Measurements from ENCODE around the gene UACA. TPM values are rescaled to one million over a fixed set of nuclear protein-coding genes. Genes with fewer than 3 reads are reported as not detected.
A peak's percentile ranks its signal among the peaks of the same experiment; 100 is the strongest.

The UACA gene
- total RNA-seq, 1 donor from 2014 or later, result 100 TPM

DNA sequence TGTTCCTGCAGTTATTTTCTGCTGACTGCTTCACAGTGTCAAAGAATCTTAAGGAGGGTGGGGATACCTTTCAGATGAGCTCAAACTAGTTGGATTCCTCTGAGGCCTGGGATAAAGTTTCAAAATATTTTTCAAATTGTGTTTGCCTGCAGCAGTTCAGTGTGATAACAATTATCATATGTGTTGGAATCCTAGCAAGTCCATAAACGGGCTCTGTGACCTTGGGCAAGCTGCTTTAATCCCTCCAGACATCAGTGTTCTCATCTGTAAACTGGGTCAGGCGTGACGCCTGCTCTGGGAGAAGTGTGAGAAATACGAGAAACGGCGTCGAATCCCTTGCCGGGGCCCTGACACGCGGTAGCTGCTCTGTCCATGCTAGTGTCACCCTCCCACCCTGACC is 153.5 kb downstream of the UACA start:
- H3K4me3 ChIP-seq (ENCODE audit: low read length in 3 of 3), result no peak overlapping the region
- H3K9ac ChIP-seq (ENCODE audit: low read depth in 1 of 3, low read length in 3 of 3), result no peak overlapping the region
- H3K36me3 ChIP-seq (ENCODE audit: control insufficient read depth in 3 of 3, insufficient read depth in 3 of 3, low read length in 3 of 3), result no peaks in the 10 kb centered on the region
- H3K27ac ChIP-seq (ENCODE audit: low read depth, low read length), result no peak overlapping the region
- no peaks in the 10 kb centered on the region for H3K27me3 ChIP-seq (ENCODE audit: control insufficient read depth in 3 of 3, insufficient read depth in 3 of 3, low read length in 3 of 3)
- H3K4me1 ChIP-seq (ENCODE audit: control insufficient read depth in 3 of 3, insufficient read depth in 3 of 3, low read length in 3 of 3), result peaks cover 6 to 16% (median 11%) of the 10 kb centered on the region in 3 donors
- no peaks in the 10 kb centered on the region for H3K9me3 ChIP-seq (ENCODE audit: control insufficient read depth in 3 of 3, low read length in 3 of 3)

DNA sequence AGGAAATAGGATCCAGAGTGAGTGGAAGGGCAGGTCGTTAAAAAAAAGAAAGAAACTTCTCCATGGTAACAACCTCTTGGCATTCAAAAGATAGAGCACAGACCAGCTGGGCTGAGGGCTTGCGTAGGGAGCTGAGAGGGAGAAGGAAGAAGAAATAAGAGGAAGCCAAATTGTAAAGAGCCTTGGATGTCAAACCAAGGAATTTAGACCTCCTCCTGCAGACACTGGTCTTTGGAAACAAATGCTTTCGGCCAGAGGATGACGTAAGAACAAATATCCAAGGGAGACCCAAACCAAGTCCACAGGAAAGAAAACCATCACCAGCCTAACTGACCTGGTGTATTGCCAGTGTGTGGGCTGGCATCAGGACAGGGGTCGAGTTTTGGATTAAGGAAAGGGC is 155.2 kb downstream of the UACA start:
- Histone ChIP-seq H3K36me3 (ENCODE audit: control insufficient read depth in 3 of 3, insufficient read depth in 3 of 3, low read length in 3 of 3) (no peaks in the 10 kb centered on the region), H3K9ac (ENCODE audit: low read depth in 1 of 3, low read length in 3 of 3) (no peak overlapping the region), H3K4me3 (ENCODE audit: low read length in 3 of 3) (no peak overlapping the region), H3K4me1 (ENCODE audit: control insufficient read depth in 3 of 3, insufficient read depth in 3 of 3, low read length in 3 of 3) (peaks cover 13 to 21% (median 16%) of the 10 kb centered on the region in 3 donors), H3K27ac (ENCODE audit: low read depth, low read length) (no peak overlapping the region), H3K9me3 (ENCODE audit: control insufficient read depth in 3 of 3, low read length in 3 of 3) (no peaks in the 10 kb centered on the region), H3K27me3 (ENCODE audit: control insufficient read depth in 3 of 3, insufficient read depth in 3 of 3, low read length in 3 of 3) (no peaks in the 10 kb centered on the region)

DNA sequence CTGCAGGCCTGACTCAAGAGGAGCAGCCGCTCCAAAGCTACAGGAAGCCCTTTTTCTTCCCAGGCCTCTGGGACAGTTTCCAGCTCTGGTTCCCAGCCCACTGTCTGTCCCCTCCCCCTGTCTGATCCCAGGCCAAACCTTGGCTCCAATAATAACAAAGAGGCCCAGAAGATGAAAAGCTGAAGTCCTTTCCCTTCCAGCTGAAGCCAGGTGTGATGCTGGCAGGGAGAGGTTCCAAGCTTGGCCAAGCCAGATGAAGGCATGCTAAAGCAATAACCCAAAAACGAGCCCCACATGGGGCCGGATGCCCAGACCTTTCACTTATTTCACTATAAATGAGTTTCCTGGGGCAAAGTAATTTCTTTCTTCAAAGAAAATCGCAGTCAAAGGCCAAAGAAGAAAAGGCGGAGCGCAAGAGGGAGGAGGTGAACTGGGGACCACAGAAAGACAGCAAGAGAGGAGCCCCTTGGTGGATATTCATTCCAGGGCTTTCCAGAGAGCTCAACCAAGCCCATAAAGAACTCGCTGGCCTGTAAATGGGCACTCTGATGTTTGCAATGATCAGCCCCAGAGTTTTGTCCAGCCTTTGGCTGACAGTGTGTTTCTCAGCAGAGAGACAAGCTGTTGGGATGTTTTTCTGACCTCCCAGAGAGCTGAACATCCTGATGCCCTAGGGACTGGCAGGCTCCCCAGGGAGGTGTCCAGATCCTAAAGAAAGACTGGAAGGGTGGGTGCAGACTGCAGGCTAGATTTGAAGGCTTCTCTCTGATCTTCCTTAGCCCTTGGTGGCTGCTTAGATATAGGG is 157.6 kb downstream of the UACA start:
- peaks cover 13 to 21% (median 16%) of the 10 kb centered on the region in 3 donors for H3K4me1 ChIP-seq (ENCODE audit: control insufficient read depth in 3 of 3, insufficient read depth in 3 of 3, low read length in 3 of 3)
- no peaks in the 10 kb centered on the region for H3K36me3 ChIP-seq (ENCODE audit: control insufficient read depth in 3 of 3, insufficient read depth in 3 of 3, low read length in 3 of 3)
- no peaks in the 10 kb centered on the region for H3K27me3 ChIP-seq (ENCODE audit: control insufficient read depth in 3 of 3, insufficient read depth in 3 of 3, low read length in 3 of 3)
- no peak overlapping the region for H3K27ac ChIP-seq (ENCODE audit: low read depth, low read length)
- no peak overlapping the region for H3K4me3 ChIP-seq (ENCODE audit: low read length in 3 of 3)
- H3K9ac ChIP-seq (ENCODE audit: low read depth in 1 of 3, low read length in 3 of 3), result peak overlapping the region in 1 of 3 donors; percentile 8
- no peaks in the 10 kb centered on the region for H3K9me3 ChIP-seq (ENCODE audit: control insufficient read depth in 3 of 3, low read length in 3 of 3)

DNA sequence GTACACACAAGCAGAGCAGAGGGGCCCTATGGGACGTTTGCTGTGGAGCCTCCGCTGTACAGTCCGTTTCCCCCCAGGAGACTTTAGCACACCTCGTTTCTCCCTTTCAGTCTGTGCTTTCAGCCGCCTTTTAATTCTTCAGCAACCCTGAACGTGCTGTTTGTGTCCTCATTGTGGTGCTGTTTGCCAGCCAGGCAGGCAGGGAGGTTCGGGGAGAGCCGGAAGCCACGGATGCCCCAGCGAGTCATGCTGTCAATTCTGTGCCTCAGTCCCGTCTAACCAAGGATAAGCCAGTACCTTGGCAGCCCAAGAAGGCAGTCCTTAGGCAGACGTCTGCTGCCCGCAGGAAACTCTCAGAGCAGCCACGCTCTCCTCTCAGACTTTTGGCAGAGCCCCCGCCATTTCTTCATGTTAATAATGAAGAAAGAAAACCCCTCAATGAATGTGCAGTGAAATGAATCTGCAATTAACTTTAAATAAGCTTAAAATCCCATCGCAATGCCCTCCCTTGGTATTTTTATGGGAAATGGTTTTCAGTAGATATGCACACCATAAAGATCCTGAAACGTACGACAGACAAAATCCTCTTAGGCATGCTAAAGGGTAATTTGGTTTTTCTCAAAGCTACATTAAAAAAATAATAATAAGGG is 158.6 kb downstream of the UACA start:
- Histone ChIP-seq H3K36me3 (ENCODE audit: control insufficient read depth in 3 of 3, insufficient read depth in 3 of 3, low read length in 3 of 3) (no peaks in the 10 kb centered on the region), H3K27me3 (ENCODE audit: control insufficient read depth in 3 of 3, insufficient read depth in 3 of 3, low read length in 3 of 3) (no peaks in the 10 kb centered on the region), H3K9ac (ENCODE audit: low read depth in 1 of 3, low read length in 3 of 3) (no peak overlapping the region), H3K27ac (ENCODE audit: low read depth, low read length) (no peak overlapping the region), H3K4me1 (ENCODE audit: control insufficient read depth in 3 of 3, insufficient read depth in 3 of 3, low read length in 3 of 3) (peaks cover 13 to 18% (median 16%) of the 10 kb centered on the region in 3 donors), H3K4me3 (ENCODE audit: low read length in 3 of 3) (no peak overlapping the region), H3K9me3 (ENCODE audit: control insufficient read depth in 3 of 3, low read length in 3 of 3) (no peaks in the 10 kb centered on the region)

Other genes with a start within 250 kb of the UACA start
- gene LARP6, start 90.6 kb upstream of the UACA start, total RNA-seq, result 7.3 TPM
- gene THAP10, start 128.9 kb upstream of the UACA start, total RNA-seq, result 5.2 TPM
- 11.0 TPM for gene LRRC49, start 129.3 kb upstream of the UACA start, total RNA-seq